Trophoblast cell (in vitro differentiated cells and primary cell): Measurements from ENCODE around the gene TTLL11.
A peak's percentile ranks its signal among the peaks of the same experiment; 100 is the strongest.

Experiments used
- DNase-seq, 2 donors: peaks; one replicate each; pipeline ENCODE4 v3.0.0-alpha.2; 2016
- H2AFZ ChIP-seq: 2 replicates; pipeline ENCODE4 v1.6.1; 2013; ENCODE audit warnings: low read length, moderate library complexity, mild to moderate bottlenecking; ENCODE audit not compliant: insufficient read depth, poor library complexity
- H2AK5ac ChIP-seq: 2 replicates; pipeline ENCODE4 v1.6.1; 2013; ENCODE audit warnings: mild to moderate bottlenecking, low read length
- H2BK120ac ChIP-seq: 2 replicates; pipeline ENCODE4 v1.6.1; 2013; ENCODE audit warnings: low read length, mild to moderate bottlenecking, moderate library complexity; ENCODE audit not compliant: insufficient read depth, poor library complexity
- H2BK12ac ChIP-seq: 2 replicates; pipeline ENCODE4 v1.6.1; 2013; ENCODE audit warnings: mild to moderate bottlenecking, low read length, moderate library complexity
- H2BK5ac ChIP-seq: 2 replicates; pipeline ENCODE4 v1.6.1; 2013; ENCODE audit warnings: low read length, low read depth, moderate library complexity, mild to moderate bottlenecking; ENCODE audit not compliant: poor library complexity
- H3K14ac ChIP-seq: 2 replicates; pipeline ENCODE4 v1.6.1; 2013; ENCODE audit warnings: mild to moderate bottlenecking, low read length
- H3K18ac ChIP-seq: 2 replicates; pipeline ENCODE4 v1.6.1; 2013; ENCODE audit warnings: mild to moderate bottlenecking, low read length
- H3K23ac ChIP-seq: 2 replicates; pipeline ENCODE4 v1.6.1; 2013; ENCODE audit warnings: low read length
- H3K27ac ChIP-seq: 2 replicates; pipeline ENCODE4 v1.5.1; 2013; ENCODE audit warnings: low read depth, mild to moderate bottlenecking, inconsistent platforms, low read length, moderate library complexity
- H3K27me3 ChIP-seq: 2 replicates; pipeline ENCODE4 v1.6.1; 2013; ENCODE audit warnings: inconsistent platforms, mild to moderate bottlenecking, low read length, moderate library complexity; ENCODE audit not compliant: insufficient read depth
- H3K36me3 ChIP-seq, 2 experiments: 1 replicate in 1 of 2; 2 replicates in 1 of 2; pipeline ENCODE4 v1.6.1; 2013; ENCODE audit warnings: low read length in 2 of 2, mild to moderate bottlenecking in 2 of 2, moderate library complexity in 1 of 2; ENCODE audit not compliant: insufficient read depth in 2 of 2, control insufficient read depth in 1 of 2
- H3K4ac ChIP-seq: 2 replicates; pipeline ENCODE4 v1.6.1; 2013; ENCODE audit warnings: low read depth, mild to moderate bottlenecking, low read length, moderate library complexity
- H3K4me1 ChIP-seq, 2 experiments: 1 replicate in 1 of 2; 2 replicates in 1 of 2; pipeline ENCODE4 v1.6.1; 2013; ENCODE audit warnings: low read length in 2 of 2, mild to moderate bottlenecking in 2 of 2, moderate library complexity in 1 of 2; ENCODE audit not compliant: insufficient read depth in 2 of 2, control insufficient read depth in 1 of 2
- H3K4me2 ChIP-seq: 2 replicates; pipeline ENCODE4 v1.6.1; 2013; ENCODE audit warnings: inconsistent platforms, mild to moderate bottlenecking, low read length, moderate library complexity
- H3K4me3 ChIP-seq: 2 replicates; pipeline ENCODE4 v1.5.1; 2013; ENCODE audit warnings: mild to moderate bottlenecking, low read depth, low read length, inconsistent platforms
- H3K79me1 ChIP-seq: one replicate; pipeline ENCODE4 v1.6.1; 2013; ENCODE audit warnings: low read length
- H3K79me2 ChIP-seq: 2 replicates; pipeline ENCODE4 v1.6.1; 2013; ENCODE audit warnings: low read length, mild to moderate bottlenecking; ENCODE audit not compliant: control insufficient read depth, insufficient read depth, poor library complexity
- H3K9ac ChIP-seq: 2 replicates; pipeline ENCODE4 v1.6.1; 2013; ENCODE audit warnings: mild to moderate bottlenecking, low read length
- H3K9me3 ChIP-seq: 2 replicates; pipeline ENCODE4 v1.6.1; 2013; ENCODE audit warnings: low read depth, mild to moderate bottlenecking, control low read depth, inconsistent platforms, low read length; ENCODE audit not compliant: insufficient read depth
- H4K12ac ChIP-seq: 2 replicates; pipeline ENCODE4 v1.6.1; 2013; ENCODE audit warnings: low read depth, mild to moderate bottlenecking, low read length, moderate library complexity
- H4K8ac ChIP-seq: 2 replicates; pipeline ENCODE4 v1.6.1; 2013; ENCODE audit warnings: low read depth, mild to moderate bottlenecking, low read length, moderate library complexity
- H4K91ac ChIP-seq: one replicate; pipeline ENCODE4 v1.6.1; 2013; ENCODE audit warnings: low read depth, mild to moderate bottlenecking, low read length, moderate library complexity
- WGBS: extraction: QIAGEN DNeasy Blood & Tissue Kit; methylation state at CpG from one replicate; pipeline ENCODE4 v1.1.7; 2013; ENCODE audit warnings: missing lambda C conversion rate; ENCODE audit not compliant: insufficient read length, insufficient coverage; ENCODE audit errors: extremely low coverage; 5-methylcytosine and 5-hydroxymethylcytosine counted together

Gene TTLL11

DNA sequence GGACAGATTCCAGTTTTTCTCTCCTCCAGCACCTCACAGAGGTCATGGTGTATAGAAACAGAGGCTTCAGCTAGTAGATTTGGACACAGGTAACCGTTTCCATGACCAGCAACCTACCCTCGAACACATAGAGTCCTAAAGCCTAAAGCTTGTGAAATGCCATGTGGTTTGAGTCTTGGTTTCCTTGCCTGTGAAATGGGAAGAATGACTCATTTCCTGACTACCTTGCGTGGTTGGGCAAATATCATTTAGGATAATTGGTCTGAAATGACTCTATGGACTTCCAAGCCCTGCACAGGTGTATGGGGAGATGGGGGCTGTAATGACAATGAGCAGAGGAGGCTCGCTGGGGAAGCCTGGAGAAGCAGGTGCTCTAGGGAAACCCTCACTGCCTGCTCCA is 134.6 kb downstream of the TTLL11 start:
- Histone ChIP-seq H3K79me1 (no peaks in the 10 kb centered on the region), H2AK5ac (no peak overlapping the region), H3K9me3 (peaks cover 5% of the 10 kb centered on the region), H3K23ac (no peak overlapping the region), H3K79me2 (no peaks in the 10 kb centered on the region), H4K91ac (no peak overlapping the region), H2AFZ (no peak overlapping the region), H3K18ac (no peak overlapping the region), H3K27ac (no peak overlapping the region), H3K9ac (no peak overlapping the region), H3K4me3 (no peak overlapping the region), H3K4me1 (peaks cover 0 to 2% of the 10 kb centered on the region in 2 experiments), H3K27me3 (no peaks in the 10 kb centered on the region), H4K8ac (no peak overlapping the region), H3K4me2 (no peak overlapping the region), H2BK5ac (no peak overlapping the region), H3K14ac (no peak overlapping the region), H3K36me3 (no peaks in the 10 kb centered on the region), H3K4ac (no peak overlapping the region), H2BK120ac (no peak overlapping the region), H4K12ac (no peak overlapping the region), H2BK12ac (no peak overlapping the region)
- DNase-seq, result peak in 1 of 2 donors; percentile 58
- WGBS, result no CpG with 5 or more reads among the region's 4 CpGs

DNA sequence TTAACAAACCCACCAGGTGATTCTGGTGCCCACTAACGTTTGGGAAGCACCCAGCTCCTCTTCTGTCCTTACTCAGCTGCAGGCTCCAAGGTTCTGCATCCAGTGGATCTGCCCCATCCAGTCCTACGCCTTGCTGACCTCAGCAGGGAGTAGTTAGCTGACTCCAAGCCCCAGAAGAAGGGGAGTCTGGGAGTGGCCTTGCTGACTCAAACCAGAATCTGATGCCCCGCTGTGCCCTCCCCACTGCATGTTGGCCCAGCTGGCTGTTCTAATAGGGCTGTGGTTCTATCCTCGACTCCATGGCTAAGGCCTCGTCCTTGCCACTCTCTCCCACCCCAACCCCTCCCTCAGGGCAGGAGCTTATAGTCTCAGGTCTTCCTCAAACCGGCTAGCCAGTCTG is 136.3 kb downstream of the TTLL11 start:
- H3K27me3 ChIP-seq, result no peaks in the 10 kb centered on the region
- DNase-seq, result no peak
- H3K79me1 ChIP-seq, result no peaks in the 10 kb centered on the region
- H4K91ac ChIP-seq, result no peak overlapping the region
- no peak overlapping the region for H2BK12ac ChIP-seq
- no peak overlapping the region for H3K4me3 ChIP-seq
- H3K9ac ChIP-seq, result no peak overlapping the region
- no peak overlapping the region for H4K8ac ChIP-seq
- H3K4ac ChIP-seq, result no peak overlapping the region
- H3K14ac ChIP-seq, result no peak overlapping the region
- H3K23ac ChIP-seq, result no peak overlapping the region
- no peak overlapping the region for H3K27ac ChIP-seq
- no peak overlapping the region for H2AFZ ChIP-seq
- H2BK5ac ChIP-seq, result no peak overlapping the region
- no peak overlapping the region for H3K4me2 ChIP-seq
- no peak overlapping the region for H2BK120ac ChIP-seq
- no peak overlapping the region for H3K18ac ChIP-seq
- no peak overlapping the region for H4K12ac ChIP-seq
- WGBS, result no CpG with 5 or more reads among the region's 6 CpGs
- no peak overlapping the region for H2AK5ac ChIP-seq
- H3K79me2 ChIP-seq, result no peaks in the 10 kb centered on the region
- no peaks in the 10 kb centered on the region for H3K36me3 ChIP-seq
- no peaks in the 10 kb centered on the region for H3K4me1 ChIP-seq
- peaks cover 5% of the 10 kb centered on the region for H3K9me3 ChIP-seq

DNA sequence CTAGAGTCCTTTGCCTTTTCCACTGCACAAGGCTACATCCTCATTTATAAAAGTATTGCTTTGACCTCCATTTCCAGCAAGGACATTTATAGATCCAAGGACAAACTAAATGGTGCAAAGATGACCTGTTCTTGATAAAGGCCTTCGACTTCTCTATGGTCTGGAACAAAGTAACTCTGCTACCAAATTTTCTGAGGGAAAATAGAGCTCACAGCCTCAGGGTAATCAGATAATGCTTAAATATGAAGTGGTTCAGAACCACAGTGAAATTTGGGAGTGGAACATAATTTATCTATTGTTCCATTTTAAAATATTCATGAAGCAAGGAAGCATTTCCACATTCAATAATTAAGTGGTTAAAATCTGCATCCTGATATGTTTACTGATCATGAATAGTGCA is 137.5 kb downstream of the TTLL11 start:
- no peak overlapping the region for H3K4me3 ChIP-seq
- no peak overlapping the region for H2BK120ac ChIP-seq
- H3K79me2 ChIP-seq, result no peaks in the 10 kb centered on the region
- no peaks in the 10 kb centered on the region for H3K4me1 ChIP-seq
- no peak overlapping the region for H3K18ac ChIP-seq
- DNase-seq, result peak in 1 of 2 donors; percentile 12
- H2AK5ac ChIP-seq, result no peak overlapping the region
- no peak overlapping the region for H3K14ac ChIP-seq
- no peak overlapping the region for H3K23ac ChIP-seq
- H3K4ac ChIP-seq, result no peak overlapping the region
- no peak overlapping the region for H3K27ac ChIP-seq
- H3K4me2 ChIP-seq, result no peak overlapping the region
- no peaks in the 10 kb centered on the region for H3K36me3 ChIP-seq
- peaks cover 5% of the 10 kb centered on the region for H3K9me3 ChIP-seq
- no CpG with 5 or more reads among the region's 1 CpG for WGBS
- H4K12ac ChIP-seq, result no peak overlapping the region
- no peak overlapping the region for H2BK12ac ChIP-seq
- H4K8ac ChIP-seq, result no peak overlapping the region
- H4K91ac ChIP-seq, result no peak overlapping the region
- H2BK5ac ChIP-seq, result no peak overlapping the region
- H3K9ac ChIP-seq, result no peak overlapping the region
- H2AFZ ChIP-seq, result no peak overlapping the region
- H3K79me1 ChIP-seq, result no peaks in the 10 kb centered on the region
- H3K27me3 ChIP-seq, result no peaks in the 10 kb centered on the region

DNA sequence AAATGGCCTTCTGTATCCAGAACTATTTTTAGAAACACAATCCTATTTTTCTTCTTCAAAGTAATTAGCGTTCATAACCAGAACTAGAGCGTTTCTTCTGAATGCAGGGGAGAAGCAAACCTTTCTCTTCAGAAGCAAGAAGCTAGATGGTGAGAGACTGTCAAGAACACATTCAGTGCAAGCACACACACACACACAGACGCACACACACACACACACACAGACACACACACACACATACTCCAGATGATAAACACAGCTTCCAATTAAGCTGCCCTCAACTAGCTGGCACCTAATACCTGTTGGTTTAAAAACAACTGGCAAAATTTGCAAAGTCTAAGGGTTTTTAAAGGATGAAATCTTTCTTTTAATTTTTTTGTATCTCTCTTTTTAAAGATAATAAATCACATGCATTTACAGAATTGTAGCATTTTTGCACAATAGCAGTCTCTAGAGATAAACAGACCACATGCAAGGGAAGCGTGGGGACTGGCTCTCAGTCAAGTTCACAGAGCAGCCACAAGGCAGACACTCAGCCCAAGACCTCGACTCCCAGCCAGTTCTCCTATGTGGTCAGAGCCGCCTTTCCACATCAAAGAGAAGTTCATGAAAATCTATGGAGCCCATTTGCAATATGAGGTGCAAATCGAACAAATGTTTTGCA is 138.5 kb downstream of the TTLL11 start:
- H3K79me2 ChIP-seq, result no peaks in the 10 kb centered on the region
- H3K27ac ChIP-seq, result no peak overlapping the region
- WGBS, result no CpG with 5 or more reads among the region's 7 CpGs
- no peak overlapping the region for H2AK5ac ChIP-seq
- H3K14ac ChIP-seq, result no peak overlapping the region
- no peak overlapping the region for H2AFZ ChIP-seq
- H3K4ac ChIP-seq, result no peak overlapping the region
- no peaks in the 10 kb centered on the region for H3K36me3 ChIP-seq
- H2BK120ac ChIP-seq, result no peak overlapping the region
- no peak overlapping the region for H3K23ac ChIP-seq
- H3K18ac ChIP-seq, result no peak overlapping the region
- H3K9ac ChIP-seq, result no peak overlapping the region
- no peak overlapping the region for H2BK5ac ChIP-seq
- no peak overlapping the region for H4K91ac ChIP-seq
- H3K27me3 ChIP-seq, result no peaks in the 10 kb centered on the region
- H3K4me1 ChIP-seq, result no peaks in the 10 kb centered on the region
- no peak for DNase-seq
- H3K4me2 ChIP-seq, result no peak overlapping the region
- H4K12ac ChIP-seq, result no peak overlapping the region
- H3K4me3 ChIP-seq, result no peak overlapping the region
- peaks cover 1% of the 10 kb centered on the region for H3K9me3 ChIP-seq
- H4K8ac ChIP-seq, result no peak overlapping the region
- H2BK12ac ChIP-seq, result no peak overlapping the region
- H3K79me1 ChIP-seq, result no peaks in the 10 kb centered on the region
